ENCODE data around the gene SLC39A6.
"Not testable (repeated sequence)": the region's sequence is repeated elsewhere in the genome, so short reads cannot be mapped to it uniquely, and the experiment has no call there.

SLC39A6 gene

GRCh38 chr18:36175481-36175880 is 46.3 kb upstream of the SLC39A6 start:
- Histone ChIP-seq H3K27ac (ENCODE audit: poor library complexity, severe bottlenecking) (no peak overlapping the region), H3K4me1 (ENCODE audit: insufficient read depth, poor library complexity, severe bottlenecking) (no peaks in the 10 kb centered on the region), H3K4me3 (ENCODE audit: severe bottlenecking) (no peak overlapping the region), H3K9me3 (ENCODE audit: severe bottlenecking) (no peaks in the 10 kb centered on the region), H3K36me3 (ENCODE audit: low read depth) (peaks cover 51% of the 10 kb centered on the region), H3K27me3 (ENCODE audit: insufficient read depth, poor library complexity, severe bottlenecking) (no peaks in the 10 kb centered on the region)
- no peak for TF ChIP-seq CTCF (IDR thresholded peaks at IDR 0.05; ENCODE audit: poor library complexity, severe bottlenecking)
- DNase-seq (ENCODE audit: low spot score) (no peak), ATAC-seq (ENCODE audit: low read depth) (no peak)

- DNase-seq (ENCODE audit: low spot score): no peak
- H3K27me3 ChIP-seq (ENCODE audit: insufficient read depth, poor library complexity, severe bottlenecking): no peaks in the 10 kb centered on the region
- ATAC-seq (ENCODE audit: low read depth): no peak
- H3K4me3 ChIP-seq (ENCODE audit: severe bottlenecking): no peak overlapping the region
- H3K4me1 ChIP-seq (ENCODE audit: insufficient read depth, poor library complexity, severe bottlenecking): no peaks in the 10 kb centered on the region
- H3K27ac ChIP-seq (ENCODE audit: poor library complexity, severe bottlenecking): no peak overlapping the region
- H3K36me3 ChIP-seq (ENCODE audit: low read depth): peaks cover 68% of the 10 kb centered on the region
- H3K9me3 ChIP-seq (ENCODE audit: severe bottlenecking): no peaks in the 10 kb centered on the region
- no peak for TF ChIP-seq CTCF (IDR thresholded peaks at IDR 0.05; ENCODE audit: poor library complexity, severe bottlenecking)
Observed at GRCh38 chr18:36169938-36170337, 40.8 kb upstream of the SLC39A6 start.

- H3K4me3 ChIP-seq (ENCODE audit: severe bottlenecking); H3K27me3 ChIP-seq (ENCODE audit: insufficient read depth, poor library complexity, severe bottlenecking); H3K9me3 ChIP-seq (ENCODE audit: severe bottlenecking); ATAC-seq (ENCODE audit: low read depth); H3K27ac ChIP-seq (ENCODE audit: poor library complexity, severe bottlenecking); DNase-seq (ENCODE audit: low spot score); H3K4me1 ChIP-seq (ENCODE audit: insufficient read depth, poor library complexity, severe bottlenecking): not testable (repeated sequence)
- peaks cover 69% of the 10 kb centered on the region for H3K36me3 ChIP-seq (ENCODE audit: low read depth)
Observed at GRCh38 chr18:36168296-36168695, 39.2 kb upstream of the SLC39A6 start.

GRCh38 chr18:36167692-36168218 is 38.6 kb upstream of the SLC39A6 start:
- H3K27me3 ChIP-seq (ENCODE audit: insufficient read depth, poor library complexity, severe bottlenecking): no peaks in the 10 kb centered on the region
- H3K27ac ChIP-seq (ENCODE audit: poor library complexity, severe bottlenecking): no peak overlapping the region
- no peaks in the 10 kb centered on the region for H3K9me3 ChIP-seq (ENCODE audit: severe bottlenecking)
- H3K4me3 ChIP-seq (ENCODE audit: severe bottlenecking): no peak overlapping the region
- peaks cover 69% of the 10 kb centered on the region for H3K36me3 ChIP-seq (ENCODE audit: low read depth)
- DNase-seq (ENCODE audit: low spot score) (no peak), ATAC-seq (ENCODE audit: low read depth) (no peak)
- H3K4me1 ChIP-seq (ENCODE audit: insufficient read depth, poor library complexity, severe bottlenecking): no peaks in the 10 kb centered on the region
- no peak for TF ChIP-seq CTCF (IDR thresholded peaks at IDR 0.05; ENCODE audit: poor library complexity, severe bottlenecking)

GRCh38 chr18:36162981-36163380 is 33.8 kb upstream of the SLC39A6 start:
- H3K36me3 ChIP-seq (ENCODE audit: low read depth): peaks cover 88% of the 10 kb centered on the region
- H3K9me3 ChIP-seq (ENCODE audit: severe bottlenecking): no peaks in the 10 kb centered on the region

More at GRCh38 chr18:36162981-36163380, 33.8 kb upstream of the SLC39A6 start:
- ATAC-seq (ENCODE audit: low read depth) (no peak), DNase-seq (ENCODE audit: low spot score) (no peak)
- Histone ChIP-seq H3K4me3 (ENCODE audit: severe bottlenecking) (no peak overlapping the region), H3K27ac (ENCODE audit: poor library complexity, severe bottlenecking) (no peak overlapping the region), H3K27me3 (ENCODE audit: insufficient read depth, poor library complexity, severe bottlenecking) (no peaks in the 10 kb centered on the region), H3K4me1 (ENCODE audit: insufficient read depth, poor library complexity, severe bottlenecking) (no peaks in the 10 kb centered on the region)
- no peak for TF ChIP-seq CTCF (IDR thresholded peaks at IDR 0.05; ENCODE audit: poor library complexity, severe bottlenecking)
